MM.1S (cell line): ENCODE data around the gene EEF1E1.

Source experiments
- CTCF ChIP-seq: fragments of 300-600 bp; sonication (generic); IDR thresholded peaks from 2 replicates; pipeline ENCODE4 v1.5.1; 2016; ENCODE audit warnings: antibody characterized with exemption, low read length, mixed read lengths
- EZH2 ChIP-seq: fragments of 300-600 bp; sonication (generic); optimal IDR thresholded peaks from 2 replicates; pipeline ENCODE3; 2017; ENCODE audit warnings: low read depth, mild to moderate bottlenecking, antibody characterized with exemption, low read length, mixed read lengths

GRCh38 chr6:8113131-8113654 lies 10.8 kb upstream of the EEF1E1 start:
- no peak for TF ChIP-seq CTCF
- TF ChIP-seq EZH2, result no peak
